Spleen (tissue), 7 donors: ENCODE data around the gene MYH10.

Experiments used
- POLR2A ChIP-seq, 3 donors: fragments of 450-650 bp; IDR thresholded peaks; one replicate each; pipeline ENCODE4 v1.5.1; 2017; ENCODE audit warnings: antibody characterized with exemption in 3 of 3, mild to moderate bottlenecking in 1 of 3
- POLR2AphosphoS5 ChIP-seq, 3 donors: sonication (generic); formaldehyde crosslinking; IDR thresholded peaks; one replicate each; pipeline ENCODE4 v1.5.1; 2017; ENCODE audit warnings: antibody characterized with exemption in 3 of 3
- TF ChIP-seq, protein P1 (sequence below), 11 experiments: fragments of 200-600 bp in 7 of 11; fragments of 450-650 bp in 4 of 11; sonication (generic) in 4 of 11; IDR thresholded peaks in 8 of 11; conservative IDR thresholded peaks in 3 of 11; 1 replicate in 7 of 11; 2 replicates in 4 of 11; pipeline versions ENCODE4 v1.4.0 to v1.8.0; 2016 to 2021; ENCODE audit warnings: antibody characterized with exemption in 11 of 11, inconsistent platforms in 4 of 11, mild to moderate bottlenecking in 1 of 11
- donor health status: DM: no; HTN: no; CAD: no; lungs with moderate emphysema.
- donor health status: DM: no; HTN: no; CAD: no.
- donor health status: DM: no; HTN: no; CAD: no.

DNA sequence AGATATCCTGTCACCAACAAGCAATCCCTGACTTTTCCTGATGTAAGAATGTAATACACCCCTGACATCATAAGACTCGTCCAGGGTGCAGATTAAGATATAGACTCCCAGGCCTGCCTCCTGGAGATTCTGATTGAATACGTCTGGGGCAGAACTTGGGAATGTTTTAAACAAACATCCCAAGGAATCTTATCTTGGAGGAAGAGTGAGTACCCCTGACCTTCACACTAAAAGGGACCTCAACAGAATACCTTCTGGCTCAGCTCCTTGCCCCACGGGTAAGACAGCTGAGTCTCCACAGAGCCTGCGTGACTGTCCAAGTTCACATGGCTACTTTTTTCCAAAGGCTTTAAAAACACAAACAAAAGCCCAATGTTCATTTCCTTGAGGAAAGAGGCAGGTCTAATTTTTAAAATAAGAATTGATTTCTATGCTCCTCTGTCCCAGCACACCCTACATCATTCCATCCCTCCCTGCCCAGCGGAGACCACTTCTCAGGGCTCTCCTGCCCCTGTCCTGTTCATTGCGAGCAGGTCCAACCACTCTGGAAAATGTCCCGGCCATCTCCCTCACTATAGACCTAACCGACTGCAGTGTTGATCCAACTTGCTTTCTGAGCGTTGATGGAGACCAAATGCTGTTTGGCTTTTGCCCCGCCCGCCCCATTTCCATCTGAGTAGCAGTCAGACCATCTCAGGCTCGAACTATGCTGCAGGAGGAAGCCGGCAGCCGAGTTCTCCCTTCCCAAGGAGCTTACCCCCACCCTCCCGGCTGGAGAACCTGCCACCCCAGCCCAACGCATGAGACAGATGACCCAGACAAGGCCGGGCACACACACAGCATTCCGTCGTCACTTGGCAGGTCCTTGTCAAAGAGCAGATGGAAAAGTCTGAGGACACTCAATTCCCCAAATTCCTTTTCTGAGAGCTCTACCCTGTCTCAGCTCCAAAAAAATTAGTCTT lies 44.1 kb upstream of the MYH10 start:
- TF ChIP-seq POLR2AphosphoS5 (IDR thresholded peaks at IDR 0.05) (no peak), POLR2A (IDR thresholded peaks at IDR 0.05) (no peak)
- TF ChIP-seq, protein P1, sequence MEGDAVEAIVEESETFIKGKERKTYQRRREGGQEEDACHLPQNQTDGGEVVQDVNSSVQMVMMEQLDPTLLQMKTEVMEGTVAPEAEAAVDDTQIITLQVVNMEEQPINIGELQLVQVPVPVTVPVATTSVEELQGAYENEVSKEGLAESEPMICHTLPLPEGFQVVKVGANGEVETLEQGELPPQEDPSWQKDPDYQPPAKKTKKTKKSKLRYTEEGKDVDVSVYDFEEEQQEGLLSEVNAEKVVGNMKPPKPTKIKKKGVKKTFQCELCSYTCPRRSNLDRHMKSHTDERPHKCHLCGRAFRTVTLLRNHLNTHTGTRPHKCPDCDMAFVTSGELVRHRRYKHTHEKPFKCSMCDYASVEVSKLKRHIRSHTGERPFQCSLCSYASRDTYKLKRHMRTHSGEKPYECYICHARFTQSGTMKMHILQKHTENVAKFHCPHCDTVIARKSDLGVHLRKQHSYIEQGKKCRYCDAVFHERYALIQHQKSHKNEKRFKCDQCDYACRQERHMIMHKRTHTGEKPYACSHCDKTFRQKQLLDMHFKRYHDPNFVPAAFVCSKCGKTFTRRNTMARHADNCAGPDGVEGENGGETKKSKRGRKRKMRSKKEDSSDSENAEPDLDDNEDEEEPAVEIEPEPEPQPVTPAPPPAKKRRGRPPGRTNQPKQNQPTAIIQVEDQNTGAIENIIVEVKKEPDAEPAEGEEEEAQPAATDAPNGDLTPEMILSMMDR (IDR thresholded peaks at IDR 0.05 in 8 of 11, conservative IDR thresholded peaks at IDR 0.05 in 3 of 11) = no peak
